OCI-LY1 (cell line): ENCODE measurements around the gene EIF4E1B.

Experiments used
- H2AFZ ChIP-seq: fragments of 200-600 bp; sonication (generic), shearing (Covaris generic); 2 replicates; pipeline ENCODE4 v1.6.0; 2014; ENCODE audit warnings: antibody characterized with exemption, mild to moderate bottlenecking, low read length
- H3F3A ChIP-seq: fragments of 200-600 bp; sonication (generic), shearing (Covaris generic); 2 replicates; pipeline ENCODE4 v1.6.0; 2014; ENCODE audit warnings: mild to moderate bottlenecking, antibody characterized with exemption, low read length, moderate library complexity; ENCODE audit not compliant: insufficient read depth
- H3K27ac ChIP-seq: fragments of 200-600 bp; sonication (generic); 2 replicates; pipeline ENCODE4 v1.5.1; 2014; ENCODE audit warnings: low read length, mixed run types, mild to moderate bottlenecking, low read depth; ENCODE audit not compliant: poor library complexity, severe bottlenecking
- H3K27me3 ChIP-seq: fragments of 200-600 bp; sonication (generic); 2 replicates; pipeline ENCODE4 v1.6.0; 2014; ENCODE audit warnings: antibody characterized with exemption, mild to moderate bottlenecking, low read length, moderate library complexity; ENCODE audit not compliant: insufficient read depth
- H3K36me3 ChIP-seq: fragments of 200-600 bp; sonication (generic); 2 replicates; pipeline ENCODE4 v1.6.1; 2014; ENCODE audit warnings: mild to moderate bottlenecking, antibody characterized with exemption, low read length, moderate library complexity, mixed read lengths; ENCODE audit not compliant: insufficient read depth
- H3K4me1 ChIP-seq: fragments of 200-600 bp; sonication (generic); 2 replicates; pipeline ENCODE4 v1.5.1; 2014; ENCODE audit warnings: mild to moderate bottlenecking, low read length, moderate library complexity; ENCODE audit not compliant: insufficient read depth, severe bottlenecking
- H3K4me2 ChIP-seq: fragments of 200-600 bp; sonication (generic), shearing (Covaris generic); 2 replicates; pipeline ENCODE4 v1.6.1; 2014; ENCODE audit warnings: low read length
- H3K4me3 ChIP-seq: fragments of 200-600 bp; sonication (generic); 2 replicates; pipeline ENCODE4 v1.5.1; 2014; ENCODE audit warnings: low read length, low read depth, mild to moderate bottlenecking, mixed read lengths; ENCODE audit not compliant: poor library complexity, severe bottlenecking
- H3K79me2 ChIP-seq: fragments of 200-600 bp; shearing (Covaris generic); 2 replicates; pipeline ENCODE4 v1.6.1; 2016; ENCODE audit warnings: mixed run types, low read length, mixed read lengths; ENCODE audit not compliant: insufficient read depth
- H3K9ac ChIP-seq: fragments of 200-600 bp; sonication (generic), shearing (Covaris generic); 2 replicates; pipeline ENCODE4 v1.6.1; 2014; ENCODE audit warnings: mild to moderate bottlenecking, low read length, mixed read lengths
- H3K9me2 ChIP-seq: fragments of 200-600 bp; sonication (generic), shearing (Covaris generic); 2 replicates; pipeline ENCODE4 v1.6.1; 2014; ENCODE audit warnings: low read depth, mild to moderate bottlenecking, low read length, mixed read lengths
- H3K9me3 ChIP-seq: fragments of 200-600 bp; shearing (Covaris generic); 2 replicates; pipeline ENCODE4 v1.6.1; 2014; ENCODE audit warnings: low read length, mixed read lengths
- H4K20me1 ChIP-seq: fragments of 200-600 bp; sonication (generic), shearing (Covaris generic); 2 replicates; pipeline ENCODE4 v1.6.0; 2016; ENCODE audit warnings: mild to moderate bottlenecking, low read length; ENCODE audit not compliant: insufficient read depth
- EZH2 ChIP-seq: fragments of 200-600 bp; sonication (generic), shearing (Covaris generic); IDR thresholded peaks from 2 replicates; pipeline ENCODE4 v1.8.0; 2017; ENCODE audit warnings: borderline replicate concordance, mixed run types, mild to moderate bottlenecking, antibody characterized with exemption, low read length, moderate library complexity, mixed read lengths
- TF ChIP-seq, protein P1 (sequence below): fragments of 200-600 bp; sonication (generic), shearing (Covaris generic); IDR thresholded peaks from 2 replicates; pipeline ENCODE4 v1.5.1; 2017; ENCODE audit warnings: mild to moderate bottlenecking, antibody characterized with exemption, low read length, moderate library complexity, mixed read lengths

Gene EIF4E1B

DNA sequence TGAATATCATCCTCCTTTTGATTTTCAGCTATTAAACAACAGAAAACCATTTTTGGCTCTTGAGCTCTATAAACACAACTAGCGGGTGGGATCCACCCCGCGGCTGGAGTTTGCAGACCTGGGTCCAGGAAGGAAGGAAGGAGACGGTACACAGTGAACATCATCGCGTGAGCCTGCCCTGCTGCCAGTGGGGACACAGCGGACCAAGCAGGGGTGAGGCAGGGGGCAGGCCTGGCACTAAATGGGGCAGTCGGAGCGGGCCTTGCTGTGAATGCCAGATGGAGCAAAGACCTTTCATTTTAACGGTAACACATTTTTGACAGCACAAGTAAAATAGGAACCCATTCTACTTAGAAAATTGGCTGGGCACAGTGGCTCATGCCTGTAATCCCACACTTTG lies 31.2 kb downstream of the EIF4E1B start:
- H3K4me3 ChIP-seq, result no peak overlapping the region
- no peak overlapping the region for H3K9ac ChIP-seq
- no peak overlapping the region for H3K27ac ChIP-seq
- H3K9me2 ChIP-seq, result no peaks in the 10 kb centered on the region
- no peak overlapping the region for H3K4me2 ChIP-seq
- H3K9me3 ChIP-seq, result no peaks in the 10 kb centered on the region
- no peaks in the 10 kb centered on the region for H3K36me3 ChIP-seq
- H4K20me1 ChIP-seq, result no peaks in the 10 kb centered on the region
- no peak overlapping the region for H2AFZ ChIP-seq
- no peaks in the 10 kb centered on the region for H3K4me1 ChIP-seq
- H3K27me3 ChIP-seq, result peaks cover 3% of the 10 kb centered on the region; the same call in 1 of the 2 replicates
- H3K79me2 ChIP-seq, result no peaks in the 10 kb centered on the region
- TF ChIP-seq, protein P1, sequence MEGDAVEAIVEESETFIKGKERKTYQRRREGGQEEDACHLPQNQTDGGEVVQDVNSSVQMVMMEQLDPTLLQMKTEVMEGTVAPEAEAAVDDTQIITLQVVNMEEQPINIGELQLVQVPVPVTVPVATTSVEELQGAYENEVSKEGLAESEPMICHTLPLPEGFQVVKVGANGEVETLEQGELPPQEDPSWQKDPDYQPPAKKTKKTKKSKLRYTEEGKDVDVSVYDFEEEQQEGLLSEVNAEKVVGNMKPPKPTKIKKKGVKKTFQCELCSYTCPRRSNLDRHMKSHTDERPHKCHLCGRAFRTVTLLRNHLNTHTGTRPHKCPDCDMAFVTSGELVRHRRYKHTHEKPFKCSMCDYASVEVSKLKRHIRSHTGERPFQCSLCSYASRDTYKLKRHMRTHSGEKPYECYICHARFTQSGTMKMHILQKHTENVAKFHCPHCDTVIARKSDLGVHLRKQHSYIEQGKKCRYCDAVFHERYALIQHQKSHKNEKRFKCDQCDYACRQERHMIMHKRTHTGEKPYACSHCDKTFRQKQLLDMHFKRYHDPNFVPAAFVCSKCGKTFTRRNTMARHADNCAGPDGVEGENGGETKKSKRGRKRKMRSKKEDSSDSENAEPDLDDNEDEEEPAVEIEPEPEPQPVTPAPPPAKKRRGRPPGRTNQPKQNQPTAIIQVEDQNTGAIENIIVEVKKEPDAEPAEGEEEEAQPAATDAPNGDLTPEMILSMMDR, result no peak
- no peak for TF ChIP-seq EZH2
- H3F3A ChIP-seq, result no peaks in the 10 kb centered on the region

DNA sequence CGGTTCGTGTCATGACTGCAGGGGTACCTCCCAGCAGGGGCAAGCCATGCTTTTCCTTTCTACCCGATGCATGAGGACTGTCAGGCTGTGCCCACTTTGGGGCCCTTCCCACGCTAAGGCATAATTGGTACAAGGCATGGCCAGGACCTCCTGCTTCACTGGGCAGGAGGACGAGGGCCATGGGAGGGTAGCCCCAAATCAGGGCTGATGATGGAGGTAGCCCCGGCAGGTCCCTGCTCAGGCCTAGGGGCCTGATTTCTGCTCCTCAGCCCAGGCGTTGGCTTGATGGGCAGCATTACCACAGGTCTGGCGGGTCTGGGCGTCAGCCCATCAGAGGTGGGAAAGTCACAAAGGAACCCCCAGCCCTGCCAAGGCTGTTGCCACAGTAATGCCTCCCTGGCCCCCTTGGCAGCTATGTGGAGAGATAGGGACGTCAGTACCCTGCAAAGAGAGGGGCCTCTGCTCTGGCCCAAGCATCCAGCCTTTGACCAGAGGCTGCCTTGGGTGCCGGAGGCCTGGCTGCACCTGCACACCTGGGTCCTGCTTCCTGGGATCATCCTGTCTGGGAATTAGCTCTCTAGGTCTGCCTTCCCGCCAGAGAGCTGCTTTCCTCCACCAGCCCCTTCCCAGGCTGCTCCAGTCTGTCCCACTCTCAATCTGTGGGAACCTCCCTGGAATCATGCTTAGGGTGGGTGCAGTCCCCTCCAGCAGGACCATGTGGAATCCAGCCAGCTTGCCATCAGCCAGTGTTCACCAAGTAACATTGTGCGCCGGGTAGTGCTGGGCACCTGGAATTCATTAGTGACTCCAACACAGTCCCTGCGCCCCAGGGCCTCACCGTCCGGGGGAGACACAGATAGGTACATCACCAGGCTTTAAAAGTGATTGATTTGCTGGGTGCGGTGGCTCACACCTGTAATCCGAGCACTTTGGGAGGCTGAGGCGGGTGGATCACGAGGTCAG lies 32.2 kb downstream of the EIF4E1B start:
- Histone ChIP-seq H3K9me2 (no peaks in the 10 kb centered on the region), H4K20me1 (no peaks in the 10 kb centered on the region), H2AFZ (no peak overlapping the region), H3K9me3 (no peaks in the 10 kb centered on the region), H3F3A (no peaks in the 10 kb centered on the region), H3K27me3 (peaks cover 3% of the 10 kb centered on the region; the same call in 1 of the 2 replicates), H3K9ac (no peak overlapping the region), H3K27ac (no peak overlapping the region), H3K4me3 (no peak overlapping the region), H3K79me2 (no peaks in the 10 kb centered on the region), H3K4me1 (no peaks in the 10 kb centered on the region), H3K4me2 (no peak overlapping the region), H3K36me3 (no peaks in the 10 kb centered on the region)
- TF ChIP-seq, protein P1, result no peak
- no peak for TF ChIP-seq EZH2

DNA sequence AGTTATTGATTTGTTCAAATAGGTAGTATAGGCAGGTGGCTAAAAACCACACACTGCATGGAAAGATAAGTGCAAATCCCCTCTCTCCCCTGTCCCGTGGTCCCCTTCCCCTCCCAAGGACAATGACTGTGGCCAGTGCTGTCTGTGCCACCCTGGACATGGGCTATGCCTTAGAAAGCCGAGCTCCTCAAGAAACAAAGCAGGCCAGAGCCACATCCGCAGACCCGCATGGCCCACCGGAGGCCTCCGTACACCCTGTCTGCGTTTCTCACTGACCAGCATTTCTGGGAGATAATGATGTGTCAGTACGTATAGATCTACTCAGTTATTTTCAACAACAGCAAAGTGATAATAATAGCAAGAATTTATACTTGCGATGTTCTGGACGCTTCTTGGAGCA lies 33.1 kb downstream of the EIF4E1B start:
- H3K9me3 ChIP-seq, result no peaks in the 10 kb centered on the region
- no peak overlapping the region for H3K4me3 ChIP-seq
- TF ChIP-seq EZH2, result no peak
- TF ChIP-seq, protein P1, result no peak
- H3K4me2 ChIP-seq, result no peak overlapping the region
- no peak overlapping the region for H3K9ac ChIP-seq
- H3K9me2 ChIP-seq, result no peaks in the 10 kb centered on the region
- H3K79me2 ChIP-seq, result no peaks in the 10 kb centered on the region
- no peak overlapping the region for H3K27ac ChIP-seq
- no peaks in the 10 kb centered on the region for H3F3A ChIP-seq
- no peaks in the 10 kb centered on the region for H3K4me1 ChIP-seq
- peaks cover 3% of the 10 kb centered on the region; the same call in 1 of the 2 replicates for H3K27me3 ChIP-seq
- no peaks in the 10 kb centered on the region for H3K36me3 ChIP-seq
- no peaks in the 10 kb centered on the region for H4K20me1 ChIP-seq
- no peak overlapping the region for H2AFZ ChIP-seq
